Lower leg skin (tissue), 3 donors: ENCODE measurements around the gene KIF4B.

ENCODE experiments used
- CTCF ChIP-seq, 3 donors: fragments of 450-650 bp; IDR thresholded peaks; one replicate each; pipeline ENCODE4 v1.5.1; 2016; ENCODE audit warnings: antibody characterized with exemption in 3 of 3, mild to moderate bottlenecking in 3 of 3, moderate library complexity in 2 of 3
- POLR2A ChIP-seq, 2 donors: fragments of 450-650 bp; IDR thresholded peaks; one replicate each; pipeline ENCODE4 v1.6.1; 2016 to 2017; ENCODE audit warnings: antibody characterized with exemption in 2 of 2, mild to moderate bottlenecking in 1 of 2, moderate library complexity in 1 of 2

DNA sequence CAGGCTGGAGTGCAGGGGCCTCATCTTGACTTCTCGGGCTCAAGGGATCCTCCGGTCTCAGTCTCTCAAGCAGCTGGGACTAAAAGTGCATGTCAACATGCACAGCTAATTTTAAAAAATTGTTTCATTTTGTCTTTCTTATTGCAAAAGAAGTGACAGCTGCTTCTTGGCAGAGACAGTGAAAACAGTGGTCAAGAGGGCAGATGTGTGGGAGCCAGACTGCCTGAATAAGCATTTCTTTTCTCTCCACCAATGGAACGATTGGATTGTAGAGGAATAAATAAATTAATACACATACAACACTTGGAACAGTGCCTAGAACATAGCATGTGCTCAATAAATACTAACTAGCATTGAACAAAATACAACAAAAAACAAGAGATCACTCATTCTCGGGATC is 27.4 kb upstream of the KIF4B start:
- TF ChIP-seq CTCF (IDR thresholded peaks at IDR 0.05) (no peak), POLR2A (IDR thresholded peaks at IDR 0.05) (no peak)
